HepG2 (cell line): ENCODE measurements around the gene ATG7. TPM values are rescaled to one million over a fixed set of nuclear protein-coding genes. Genes with fewer than 3 reads are reported as not detected.

ENCODE experiments used
- ATAC-seq: fragments of 200-7000 bp; cut with Tn5 transposase; 3 replicates; pipeline ENCODE4 v1.9.1; 2020; ENCODE audit warnings: mild to moderate bottlenecking, moderate library complexity
- BruUV-seq: library from RNA; stranded (reverse); fragments of 400-500 nt; replicated peaks from 2 replicates; lab custom pipeline; 2021; lab: Mats Ljungman, UMichigan
- CTCF ChIA-PET: fragments of 300-600 bp; formaldehyde crosslinking; extraction: SDS; loops from one replicate; lab custom pipeline; 2021; ENCODE audit warnings: low total read pairs, inconsistent platforms, low intra/inter-chr PET ratio; lab: Yijun Ruan, JAX
- POLR2A ChIA-PET: fragments of 350-600 bp; sonication (Branson Sonifier 250); formaldehyde crosslinking; loops from one replicate; lab custom pipeline; 2020; ENCODE audit warnings: antibody characterized with exemption, inconsistent platforms; lab: Yijun Ruan, JAX
- DNase-seq: peaks from one replicate; pipeline ENCODE4 v3.0.0-alpha.2; 2015; ENCODE audit warnings: low spot score
- FAIRE-seq: peaks from 3 replicates; lab custom pipeline; 2011; peaks lifted over from hg19 to GRCh38; lab: Jason Lieb, UNC
- H2AFZ ChIP-seq: one replicate; pipeline ENCODE4 v1.6.1; 2011; ENCODE audit warnings: low read length, inconsistent platforms
- H3K27ac ChIP-seq: fragments of 300-600 bp; 3 replicates; pipeline ENCODE4 v1.8.0; 2011; ENCODE audit warnings: mixed run types, mild to moderate bottlenecking, mixed read lengths, low read length, inconsistent platforms; ENCODE audit not compliant: insufficient read depth; ENCODE audit errors: extremely low read length
- H3K27me3 ChIP-seq, 2 experiments: fragments of 200-600 bp in 1 of 2; 2 replicates in 1 of 2; 3 replicates in 1 of 2; pipeline versions ENCODE4 v1.6.0 to v1.8.0; 2011; ENCODE audit warnings: low read length in 2 of 2, mild to moderate bottlenecking in 2 of 2, moderate library complexity in 2 of 2, inconsistent platforms in 1 of 2; ENCODE audit not compliant: insufficient read depth in 2 of 2, control insufficient read depth in 1 of 2
- H3K36me3 ChIP-seq, 2 experiments: fragments of 200-600 bp in 1 of 2; replicated peaks in 1 of 2; 2 replicates in 1 of 2; 3 replicates in 1 of 2; pipeline versions ENCODE4 v1.5.1 to v1.8.0; 2011; ENCODE audit warnings: low read length in 2 of 2, inconsistent platforms in 1 of 2; ENCODE audit not compliant: insufficient read depth in 2 of 2, control insufficient read depth in 1 of 2
- H3K4me1 ChIP-seq: 2 replicates; pipeline ENCODE4 v1.5.1; 2012; ENCODE audit warnings: low read length, inconsistent platforms; ENCODE audit not compliant: insufficient read depth
- H3K4me2 ChIP-seq: 2 replicates; pipeline ENCODE4 v1.6.0; 2011; ENCODE audit warnings: low read depth, low read length, inconsistent platforms
- H3K4me3 ChIP-seq, 3 experiments: fragments of 200-600 bp in 1 of 3; sonication (generic), shearing (Covaris generic) in 1 of 3; replicated peaks in 1 of 3; 2 replicates each; pipeline ENCODE4 v1.5.1; 2011 to 2016; ENCODE audit warnings: low read length in 3 of 3, inconsistent platforms in 2 of 3, low read depth in 2 of 3, mild to moderate bottlenecking in 2 of 3, control low read depth in 1 of 3, mixed read lengths in 1 of 3; ENCODE audit not compliant: insufficient read depth in 1 of 3
- H3K79me2 ChIP-seq: one replicate; pipeline ENCODE4 v1.6.1; 2011; ENCODE audit warnings: low read length, inconsistent platforms; ENCODE audit not compliant: insufficient read depth
- H3K9ac ChIP-seq: 2 replicates; pipeline ENCODE4 v1.6.0; 2011; ENCODE audit warnings: mild to moderate bottlenecking, low read depth, low read length, inconsistent platforms; ENCODE audit not compliant: insufficient read depth
- H3K9me3 ChIP-seq: 2 replicates; pipeline ENCODE4 v1.5.1; 2012; ENCODE audit warnings: mild to moderate bottlenecking, low read length
- H4K20me1 ChIP-seq: 2 replicates; pipeline ENCODE4 v1.6.0; 2011; ENCODE audit warnings: inconsistent platforms, mild to moderate bottlenecking, low read length, moderate library complexity; ENCODE audit not compliant: insufficient read depth
- HMG20B ChIP-seq: conservative IDR thresholded peaks from 2 replicates; pipeline ENCODE4 v1.6.1; 2016; ENCODE audit warnings: missing genetic modification reagents, missing compliant biosample characterization
- NBN ChIP-seq: fragments of 450-650 bp; conservative IDR thresholded peaks from 2 replicates; pipeline ENCODE4 v1.6.1; 2017
- SMC3 ChIP-seq: IDR thresholded peaks from 2 replicates; pipeline ENCODE4 v1.6.1; 2011; ENCODE audit warnings: low read length, improper control_type of control experiment
- TCF7 ChIP-seq: sonication (generic); IDR thresholded peaks from 2 replicates; pipeline ENCODE4 v1.6.1; 2016; ENCODE audit warnings: antibody characterized with exemption, low read depth
- U2AF2 ChIP-seq: fragments of 200-400 bp; formaldehyde crosslinking; IDR thresholded peaks from 2 replicates; pipeline ENCODE4 v1.6.1; 2017; ENCODE audit warnings: low read depth, mild to moderate bottlenecking, low read length
- ZNF709 ChIP-seq: sonication (generic); formaldehyde crosslinking; IDR thresholded peaks from 2 replicates; pipeline ENCODE4 v1.5.0; 2020; ENCODE audit warnings: mild to moderate bottlenecking, missing genetic modification reagents
- in situ Hi-C: cut with HindIII; loops from 2 replicates; pipeline ENCODE4 v1.10.0; 2017; ENCODE audit warnings: low pct_unique_long_range_greater_than_20kb; ENCODE audit not compliant: extremely low pct_ligation_motif_present
- intact Hi-C: fragments of 100-400 bp; cut with micrococcal nuclease; formaldehyde crosslinking; loops from one replicate; pipeline ENCODE4 v1.10.0; 2022; ENCODE audit not compliant: unreplicated experiment
- polyA plus RNA-seq, 8 experiments: library from polyadenylated mRNA; depleted of rRNA in 3 of 8; stranded (reverse) in 7 of 8; unstranded in 1 of 8; fragments of >200 nt; fragmentation: Illumina TruSeq in 4 of 8; extraction: Trizol in 4 of 8; gene quantifications; 2 replicates each; pipeline versions ENCODE4 v1.2.1 to v1.2.3, GENCODE V29; 2011 to 2016; ENCODE audit warnings: low read depth in 4 of 8, missing spikeins in 1 of 8, mixed read lengths in 1 of 8; ENCODE audit not compliant: insufficient read depth in 1 of 8
- total RNA-seq, 5 experiments: library from RNA; depleted of rRNA; stranded (reverse); fragments of >200 nt; fragmentation: Illumina TruSeq; extraction: Trizol; gene quantifications; 2 replicates each; pipeline ENCODE4 v1.2.3, GENCODE V29; 2016; ENCODE audit warnings: low read depth in 1 of 5
- TF ChIP-seq, protein P1 (sequence below), 2 experiments: sonication (generic) in 1 of 2; formaldehyde crosslinking in 1 of 2; IDR thresholded peaks; 2 replicates each; pipeline versions ENCODE4 v1.6.1 to v1.9.0; 2014 to 2022; ENCODE audit warnings: antibody characterized with exemption in 1 of 2, borderline replicate concordance in 1 of 2, inconsistent platforms in 1 of 2, low read depth in 1 of 2, missing genetic modification reagents in 1 of 2
- TF ChIP-seq, protein P2 (sequence below): sonication (generic); formaldehyde crosslinking; IDR thresholded peaks from 2 replicates; pipeline ENCODE4 v1.5.0; 2020; ENCODE audit warnings: missing genetic modification reagents
- TF ChIP-seq, protein P3 (sequence below): IDR thresholded peaks from 2 replicates; pipeline ENCODE4 v1.6.1; 2012; ENCODE audit warnings: low read length, improper control_type of control experiment

ATG7 gene
- total and polyA plus RNA-seq, 2 of the 13 experiments (the other 11 are each of a cell fraction or from before 2014, with no cell fraction given), result 7.8 to 22.1 TPM

DNA sequence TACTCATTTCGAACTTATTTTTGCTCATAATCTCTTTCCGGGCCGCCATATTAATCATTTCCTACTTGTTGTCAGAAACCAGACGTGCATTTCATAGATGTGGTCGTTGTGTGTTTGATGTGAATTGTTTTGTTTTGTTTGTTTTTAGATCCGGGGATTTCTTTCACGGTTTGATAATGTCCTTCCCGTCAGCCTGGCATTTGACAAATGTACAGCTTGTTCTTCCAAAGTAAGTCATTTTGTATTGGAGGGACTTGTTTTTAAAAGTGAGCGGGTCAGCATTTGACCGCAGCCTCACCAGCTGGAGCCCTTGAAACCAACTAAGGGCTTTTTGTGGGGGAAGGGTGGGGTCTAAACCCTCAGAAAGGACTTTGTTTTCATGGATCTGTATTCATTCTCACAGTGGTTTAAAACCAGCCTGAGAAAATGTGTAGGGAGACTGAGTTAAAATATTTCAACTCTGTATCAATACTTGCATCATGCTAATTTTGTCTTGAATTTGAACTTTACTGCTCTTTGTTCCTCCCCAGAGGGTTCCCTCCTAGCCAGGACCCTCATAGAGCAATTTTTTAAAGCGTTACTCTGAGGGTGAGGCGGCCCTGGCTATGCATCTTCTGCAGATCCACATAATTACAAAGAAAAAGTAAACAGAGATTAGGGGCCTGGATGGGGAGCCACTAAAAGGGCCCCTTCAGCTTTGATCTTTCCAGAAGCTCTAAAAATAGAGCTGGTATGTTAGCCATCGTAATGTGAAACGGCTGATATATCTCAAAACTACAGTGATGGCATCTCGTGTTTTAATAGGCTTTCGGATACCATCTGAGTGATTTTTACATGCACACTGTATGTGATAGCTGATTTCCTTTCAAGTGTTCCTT lies 107.9 kb downstream of the ATG7 start (continued):
- TF ChIP-seq, protein P1, sequence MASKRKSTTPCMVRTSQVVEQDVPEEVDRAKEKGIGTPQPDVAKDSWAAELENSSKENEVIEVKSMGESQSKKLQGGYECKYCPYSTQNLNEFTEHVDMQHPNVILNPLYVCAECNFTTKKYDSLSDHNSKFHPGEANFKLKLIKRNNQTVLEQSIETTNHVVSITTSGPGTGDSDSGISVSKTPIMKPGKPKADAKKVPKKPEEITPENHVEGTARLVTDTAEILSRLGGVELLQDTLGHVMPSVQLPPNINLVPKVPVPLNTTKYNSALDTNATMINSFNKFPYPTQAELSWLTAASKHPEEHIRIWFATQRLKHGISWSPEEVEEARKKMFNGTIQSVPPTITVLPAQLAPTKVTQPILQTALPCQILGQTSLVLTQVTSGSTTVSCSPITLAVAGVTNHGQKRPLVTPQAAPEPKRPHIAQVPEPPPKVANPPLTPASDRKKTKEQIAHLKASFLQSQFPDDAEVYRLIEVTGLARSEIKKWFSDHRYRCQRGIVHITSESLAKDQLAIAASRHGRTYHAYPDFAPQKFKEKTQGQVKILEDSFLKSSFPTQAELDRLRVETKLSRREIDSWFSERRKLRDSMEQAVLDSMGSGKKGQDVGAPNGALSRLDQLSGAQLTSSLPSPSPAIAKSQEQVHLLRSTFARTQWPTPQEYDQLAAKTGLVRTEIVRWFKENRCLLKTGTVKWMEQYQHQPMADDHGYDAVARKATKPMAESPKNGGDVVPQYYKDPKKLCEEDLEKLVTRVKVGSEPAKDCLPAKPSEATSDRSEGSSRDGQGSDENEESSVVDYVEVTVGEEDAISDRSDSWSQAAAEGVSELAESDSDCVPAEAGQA (IDR thresholded peaks at IDR 0.05; ENCODE audit: low read depth), result no peak
- TF ChIP-seq, protein P1 (CRISPR knock-in tag; IDR thresholded peaks at IDR 0.05; ENCODE audit: borderline replicate concordance), result no peak
- peak; percentile 56; the same call in 1 of the 2 replicates for TF ChIP-seq TCF7
- TF ChIP-seq, all 625 proteins: peak for 5

DNA sequence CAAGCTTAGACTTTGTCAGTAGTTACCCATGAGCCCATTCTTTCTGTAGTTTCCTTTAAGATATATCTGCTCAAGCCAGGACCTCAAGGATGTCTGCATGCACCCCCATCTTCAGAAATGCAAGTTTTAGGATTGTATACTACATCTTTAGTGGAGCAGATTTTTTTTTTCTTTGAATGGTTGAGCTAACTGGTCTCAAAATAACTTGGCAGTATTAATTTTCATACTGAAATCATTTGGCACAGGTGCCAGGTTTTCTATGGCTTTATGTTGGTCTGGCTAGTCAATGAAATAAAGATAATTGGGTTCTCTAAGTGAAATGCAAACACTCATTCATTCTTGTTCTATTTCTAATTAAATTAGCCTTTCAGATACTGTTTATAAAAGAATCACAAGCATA lies 108.9 kb downstream of the ATG7 start:
- no peak for DNase-seq
- no peaks in the 10 kb centered on the region for H3K27me3 ChIP-seq
- ATAC-seq, result no peak
- POLR2A ChIA-PET, result no interaction called here
- H3K4me2 ChIP-seq, result no peak overlapping the region
- H3K4me3 ChIP-seq, result no peak overlapping the region
- H3K4me1 ChIP-seq, result peaks cover 15% of the 10 kb centered on the region
- H3K27ac ChIP-seq, result no peak overlapping the region
- H3K79me2 ChIP-seq, result no peaks in the 10 kb centered on the region
- in situ Hi-C loops (loop anchor here (5.0 to 10.0 kb wide), 3 partner anchors 156 to 424 kb away; no protein-coding TSS in a partner anchor), intact Hi-C loops (loop anchor here (2.0 kb wide), 1 partner anchor 272 kb away; no protein-coding TSS in a partner anchor)
- FAIRE-seq, result no peak
- H4K20me1 ChIP-seq, result no peaks in the 10 kb centered on the region
- no peaks in the 10 kb centered on the region for H3K9me3 ChIP-seq
- CTCF ChIA-PET, result interaction anchor here (0.7 kb wide), 1 partner anchor 423 kb away, joined by 3 read pairs; no protein-coding TSS in a partner anchor
- no peaks in the 10 kb centered on the region for H3K36me3 ChIP-seq
- H2AFZ ChIP-seq, result no peak overlapping the region
- no peak overlapping the region for H3K9ac ChIP-seq
- BruUV-seq, result no TSS peak
- TF ChIP-seq HMG20B (CRISPR knock-in tag) (no peak), NBN (no peak), ZNF709 (CRISPR knock-in tag) (no peak), U2AF2 (no peak), SMC3 (no peak)
- TF ChIP-seq, protein P2, sequence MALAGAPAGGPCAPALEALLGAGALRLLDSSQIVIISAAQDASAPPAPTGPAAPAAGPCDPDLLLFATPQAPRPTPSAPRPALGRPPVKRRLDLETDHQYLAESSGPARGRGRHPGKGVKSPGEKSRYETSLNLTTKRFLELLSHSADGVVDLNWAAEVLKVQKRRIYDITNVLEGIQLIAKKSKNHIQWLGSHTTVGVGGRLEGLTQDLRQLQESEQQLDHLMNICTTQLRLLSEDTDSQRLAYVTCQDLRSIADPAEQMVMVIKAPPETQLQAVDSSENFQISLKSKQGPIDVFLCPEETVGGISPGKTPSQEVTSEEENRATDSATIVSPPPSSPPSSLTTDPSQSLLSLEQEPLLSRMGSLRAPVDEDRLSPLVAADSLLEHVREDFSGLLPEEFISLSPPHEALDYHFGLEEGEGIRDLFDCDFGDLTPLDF (CRISPR knock-in tag), result no peak
- TF ChIP-seq, protein P3, sequence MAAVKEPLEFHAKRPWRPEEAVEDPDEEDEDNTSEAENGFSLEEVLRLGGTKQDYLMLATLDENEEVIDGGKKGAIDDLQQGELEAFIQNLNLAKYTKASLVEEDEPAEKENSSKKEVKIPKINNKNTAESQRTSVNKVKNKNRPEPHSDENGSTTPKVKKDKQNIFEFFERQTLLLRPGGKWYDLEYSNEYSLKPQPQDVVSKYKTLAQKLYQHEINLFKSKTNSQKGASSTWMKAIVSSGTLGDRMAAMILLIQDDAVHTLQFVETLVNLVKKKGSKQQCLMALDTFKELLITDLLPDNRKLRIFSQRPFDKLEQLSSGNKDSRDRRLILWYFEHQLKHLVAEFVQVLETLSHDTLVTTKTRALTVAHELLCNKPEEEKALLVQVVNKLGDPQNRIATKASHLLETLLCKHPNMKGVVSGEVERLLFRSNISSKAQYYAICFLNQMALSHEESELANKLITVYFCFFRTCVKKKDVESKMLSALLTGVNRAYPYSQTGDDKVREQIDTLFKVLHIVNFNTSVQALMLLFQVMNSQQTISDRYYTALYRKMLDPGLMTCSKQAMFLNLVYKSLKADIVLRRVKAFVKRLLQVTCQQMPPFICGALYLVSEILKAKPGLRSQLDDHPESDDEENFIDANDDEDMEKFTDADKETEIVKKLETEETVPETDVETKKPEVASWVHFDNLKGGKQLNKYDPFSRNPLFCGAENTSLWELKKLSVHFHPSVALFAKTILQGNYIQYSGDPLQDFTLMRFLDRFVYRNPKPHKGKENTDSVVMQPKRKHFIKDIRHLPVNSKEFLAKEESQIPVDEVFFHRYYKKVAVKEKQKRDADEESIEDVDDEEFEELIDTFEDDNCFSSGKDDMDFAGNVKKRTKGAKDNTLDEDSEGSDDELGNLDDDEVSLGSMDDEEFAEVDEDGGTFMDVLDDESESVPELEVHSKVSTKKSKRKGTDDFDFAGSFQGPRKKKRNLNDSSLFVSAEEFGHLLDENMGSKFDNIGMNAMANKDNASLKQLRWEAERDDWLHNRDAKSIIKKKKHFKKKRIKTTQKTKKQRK, result no peak
